OCI-LY7 (cell line): ENCODE results near the gene C17orf50. TPM values are rescaled to one million over a fixed set of nuclear protein-coding genes. Genes with fewer than 3 reads are reported as not detected.

Source experiments
- BruUV-seq: library from RNA; stranded (reverse); fragments of 400-500 nt; replicated peaks from 2 replicates; lab custom pipeline; 2021; lab: Mats Ljungman, UMichigan
- CTCF ChIA-PET: fragments of 300-600 bp; sonication (Branson Sonifier 250); formaldehyde crosslinking; loops from one replicate; lab custom pipeline; 2022; ENCODE audit warnings: antibody characterized with exemption; ENCODE audit not compliant: unreplicated experiment; lab: Charles Lee
- POLR2A ChIA-PET: fragments of 300-600 bp; sonication (Branson Sonifier 250); formaldehyde crosslinking; loops from one replicate; lab custom pipeline; 2022; ENCODE audit warnings: antibody characterized with exemption; lab: Charles Lee
- DNase-seq: peaks from one replicate; pipeline ENCODE4 v3.0.0-alpha.2; 2015; ENCODE audit warnings: low spot score
- H2AFZ ChIP-seq: fragments of 200-600 bp; sonication (generic), shearing (Covaris generic); 2 replicates; pipeline ENCODE4 v1.6.1; 2014; ENCODE audit warnings: mild to moderate bottlenecking, antibody characterized with exemption, low read length, moderate library complexity
- H3K27ac ChIP-seq: fragments of 200-600 bp; sonication (generic); 2 replicates; pipeline ENCODE4 v1.5.1; 2014; ENCODE audit warnings: mixed run types, low read depth, mild to moderate bottlenecking, moderate library complexity, low read length, inconsistent platforms; ENCODE audit not compliant: poor library complexity, severe bottlenecking
- H3K36me3 ChIP-seq: fragments of 200-600 bp; sonication (generic); 2 replicates; pipeline ENCODE4 v1.6.1; 2014; ENCODE audit warnings: mild to moderate bottlenecking, antibody characterized with exemption, low read length, moderate library complexity, mixed read lengths; ENCODE audit not compliant: insufficient read depth
- H3K4me1 ChIP-seq: fragments of 200-600 bp; sonication (generic); 2 replicates; pipeline ENCODE4 v1.5.1; 2014; ENCODE audit warnings: mild to moderate bottlenecking, low read length; ENCODE audit not compliant: insufficient read depth, poor library complexity, severe bottlenecking
- H3K4me2 ChIP-seq: fragments of 200-600 bp; sonication (generic); 2 replicates; pipeline ENCODE4 v1.6.1; 2014; ENCODE audit warnings: mild to moderate bottlenecking, low read length
- H3K4me3 ChIP-seq: fragments of 200-600 bp; sonication (generic); 2 replicates; pipeline ENCODE4 v1.5.1; 2014; ENCODE audit warnings: mild to moderate bottlenecking, low read depth, low read length; ENCODE audit not compliant: poor library complexity, severe bottlenecking
- H3K79me2 ChIP-seq: fragments of 200-600 bp; sonication (generic); 2 replicates; pipeline ENCODE4 v1.6.1; 2016; ENCODE audit warnings: low read depth, mild to moderate bottlenecking, low read length, moderate library complexity, mixed read lengths; ENCODE audit not compliant: insufficient read depth
- H3K9me2 ChIP-seq: fragments of 200-600 bp; sonication (generic); 2 replicates; pipeline ENCODE4 v1.6.1; 2016; ENCODE audit warnings: mild to moderate bottlenecking, low read length, mixed read lengths; ENCODE audit not compliant: insufficient read depth
- H3K9me3 ChIP-seq: fragments of 200-600 bp; sonication (generic); 2 replicates; pipeline ENCODE4 v1.6.1; 2014; ENCODE audit warnings: mild to moderate bottlenecking, mixed run types, low read length, mixed read lengths
- H4K20me1 ChIP-seq: fragments of 200-600 bp; sonication (generic); 2 replicates; pipeline ENCODE4 v1.6.1; 2014; ENCODE audit warnings: mild to moderate bottlenecking, antibody characterized with exemption, low read length, moderate library complexity, mixed read lengths; ENCODE audit not compliant: insufficient read depth
- EZH2phosphoT487 ChIP-seq: fragments of 200-600 bp; sonication (generic); IDR thresholded peaks from 2 replicates; pipeline ENCODE4 v1.6.1; 2018; ENCODE audit warnings: low read depth, borderline replicate concordance, mild to moderate bottlenecking, mixed run types, antibody characterized with exemption, low read length, moderate library complexity, mixed read lengths
- intact Hi-C: fragments of 100-400 bp; cut with micrococcal nuclease; formaldehyde crosslinking; loops from one replicate; pipeline ENCODE4 v1.10.0; 2022; ENCODE audit not compliant: unreplicated experiment
- total RNA-seq, 2 experiments: library from RNA; depleted of rRNA in 1 of 2; stranded (reverse); fragments of >200 nt in 1 of 2; shearing (Covaris generic) in 1 of 2; gene quantifications; 2 replicates each; pipeline ENCODE4 v1.2.3, GENCODE V29; 2014 to 2022
- TF ChIP-seq, protein P1 (sequence below): fragments of 200-600 bp; sonication (generic); conservative IDR thresholded peaks from 2 replicates; pipeline ENCODE4 v1.5.1; 2014; ENCODE audit warnings: mild to moderate bottlenecking, antibody characterized with exemption, low read length, moderate library complexity, mixed read lengths

The C17orf50 gene
- total RNA-seq, 2 experiments from 2014 or later, result not detected

GRCh38 chr17:35768797-35769196 lies 8.1 kb downstream of the C17orf50 start:
- H3K4me1 ChIP-seq, result peaks cover 9% of the 10 kb centered on the region
- H4K20me1 ChIP-seq, result no peaks in the 10 kb centered on the region
- no peaks in the 10 kb centered on the region for H3K9me3 ChIP-seq
- intact Hi-C loops, result no loop called here
- no peaks in the 10 kb centered on the region for H3K36me3 ChIP-seq
- TF ChIP-seq, protein P1, sequence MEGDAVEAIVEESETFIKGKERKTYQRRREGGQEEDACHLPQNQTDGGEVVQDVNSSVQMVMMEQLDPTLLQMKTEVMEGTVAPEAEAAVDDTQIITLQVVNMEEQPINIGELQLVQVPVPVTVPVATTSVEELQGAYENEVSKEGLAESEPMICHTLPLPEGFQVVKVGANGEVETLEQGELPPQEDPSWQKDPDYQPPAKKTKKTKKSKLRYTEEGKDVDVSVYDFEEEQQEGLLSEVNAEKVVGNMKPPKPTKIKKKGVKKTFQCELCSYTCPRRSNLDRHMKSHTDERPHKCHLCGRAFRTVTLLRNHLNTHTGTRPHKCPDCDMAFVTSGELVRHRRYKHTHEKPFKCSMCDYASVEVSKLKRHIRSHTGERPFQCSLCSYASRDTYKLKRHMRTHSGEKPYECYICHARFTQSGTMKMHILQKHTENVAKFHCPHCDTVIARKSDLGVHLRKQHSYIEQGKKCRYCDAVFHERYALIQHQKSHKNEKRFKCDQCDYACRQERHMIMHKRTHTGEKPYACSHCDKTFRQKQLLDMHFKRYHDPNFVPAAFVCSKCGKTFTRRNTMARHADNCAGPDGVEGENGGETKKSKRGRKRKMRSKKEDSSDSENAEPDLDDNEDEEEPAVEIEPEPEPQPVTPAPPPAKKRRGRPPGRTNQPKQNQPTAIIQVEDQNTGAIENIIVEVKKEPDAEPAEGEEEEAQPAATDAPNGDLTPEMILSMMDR, result no peak
- BruUV-seq, result no TSS peak
- CTCF ChIA-PET, result no interaction called here
- H3K79me2 ChIP-seq, result no peaks in the 10 kb centered on the region
- no peaks in the 10 kb centered on the region for H3K9me2 ChIP-seq
- H2AFZ ChIP-seq, result no peak overlapping the region
- no peak for DNase-seq
- POLR2A ChIA-PET, result interaction anchor here (0.6 kb wide), 1 partner anchor 19 kb away, joined by 4 read pairs; no protein-coding TSS in a partner anchor
- H3K27ac ChIP-seq, result no peak overlapping the region
- no peak overlapping the region for H3K4me3 ChIP-seq
- no peak overlapping the region for H3K4me2 ChIP-seq

- no peaks in the 10 kb centered on the region for H3K9me3 ChIP-seq
- no peaks in the 10 kb centered on the region for H3K36me3 ChIP-seq
- no peak overlapping the region for H3K4me2 ChIP-seq
- intact Hi-C loops, result no loop called here
- no peak overlapping the region for H2AFZ ChIP-seq
- no peaks in the 10 kb centered on the region for H3K9me2 ChIP-seq
- no peaks in the 10 kb centered on the region for H4K20me1 ChIP-seq
- H3K79me2 ChIP-seq, result no peaks in the 10 kb centered on the region
- no peak for DNase-seq
- no TSS peak for BruUV-seq
- CTCF ChIA-PET, result no interaction called here
- H3K27ac ChIP-seq, result no peak overlapping the region
- no peak overlapping the region for H3K4me3 ChIP-seq
- peaks cover 6% of the 10 kb centered on the region for H3K4me1 ChIP-seq
- TF ChIP-seq EZH2phosphoT487, result no peak
- TF ChIP-seq, protein P1, result peak; percentile 66
- POLR2A ChIA-PET, result no interaction called here
Measured at GRCh38 chr17:35769895-35770486, 9.3 kb downstream of the C17orf50 start.

DNA sequence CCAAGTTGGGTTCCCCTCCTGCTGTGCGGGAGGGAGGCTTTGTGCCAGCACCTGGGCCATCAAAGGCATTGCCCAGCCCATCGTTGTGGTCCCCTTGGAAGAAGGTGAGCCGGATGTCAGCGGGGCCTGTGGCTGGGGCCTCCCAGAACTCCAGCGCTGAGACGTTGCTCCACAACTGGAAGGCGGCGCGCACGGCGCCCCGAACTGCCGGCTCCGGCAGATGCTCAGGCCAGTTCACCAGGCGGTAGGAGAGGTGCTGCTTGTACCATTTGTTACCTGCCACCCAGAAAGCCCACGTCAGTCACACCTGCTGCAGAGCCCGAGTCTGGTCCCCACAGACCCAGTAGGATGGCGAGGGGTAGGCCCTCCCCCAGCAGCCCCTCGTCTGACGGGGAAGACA lies 12.4 kb downstream of the C17orf50 start:
- no peak overlapping the region for H3K4me3 ChIP-seq
- no TSS peak for BruUV-seq
- no peaks in the 10 kb centered on the region for H4K20me1 ChIP-seq
- H3K4me1 ChIP-seq, result no peaks in the 10 kb centered on the region
- no peak for DNase-seq
- H3K79me2 ChIP-seq, result no peaks in the 10 kb centered on the region
- H3K36me3 ChIP-seq, result no peaks in the 10 kb centered on the region
- POLR2A ChIA-PET, result no interaction called here
- no peaks in the 10 kb centered on the region for H3K9me2 ChIP-seq
- TF ChIP-seq, protein P1, result no peak
- no peak for TF ChIP-seq EZH2phosphoT487
- no peaks in the 10 kb centered on the region for H3K9me3 ChIP-seq
- no peak overlapping the region for H2AFZ ChIP-seq
- CTCF ChIA-PET, result no interaction called here
- no peak overlapping the region for H3K4me2 ChIP-seq
- H3K27ac ChIP-seq, result no peak overlapping the region
- intact Hi-C loops, result no loop called here
